Measurements from ENCODE around the gene TUBGCP2.

TUBGCP2 gene

DNA sequence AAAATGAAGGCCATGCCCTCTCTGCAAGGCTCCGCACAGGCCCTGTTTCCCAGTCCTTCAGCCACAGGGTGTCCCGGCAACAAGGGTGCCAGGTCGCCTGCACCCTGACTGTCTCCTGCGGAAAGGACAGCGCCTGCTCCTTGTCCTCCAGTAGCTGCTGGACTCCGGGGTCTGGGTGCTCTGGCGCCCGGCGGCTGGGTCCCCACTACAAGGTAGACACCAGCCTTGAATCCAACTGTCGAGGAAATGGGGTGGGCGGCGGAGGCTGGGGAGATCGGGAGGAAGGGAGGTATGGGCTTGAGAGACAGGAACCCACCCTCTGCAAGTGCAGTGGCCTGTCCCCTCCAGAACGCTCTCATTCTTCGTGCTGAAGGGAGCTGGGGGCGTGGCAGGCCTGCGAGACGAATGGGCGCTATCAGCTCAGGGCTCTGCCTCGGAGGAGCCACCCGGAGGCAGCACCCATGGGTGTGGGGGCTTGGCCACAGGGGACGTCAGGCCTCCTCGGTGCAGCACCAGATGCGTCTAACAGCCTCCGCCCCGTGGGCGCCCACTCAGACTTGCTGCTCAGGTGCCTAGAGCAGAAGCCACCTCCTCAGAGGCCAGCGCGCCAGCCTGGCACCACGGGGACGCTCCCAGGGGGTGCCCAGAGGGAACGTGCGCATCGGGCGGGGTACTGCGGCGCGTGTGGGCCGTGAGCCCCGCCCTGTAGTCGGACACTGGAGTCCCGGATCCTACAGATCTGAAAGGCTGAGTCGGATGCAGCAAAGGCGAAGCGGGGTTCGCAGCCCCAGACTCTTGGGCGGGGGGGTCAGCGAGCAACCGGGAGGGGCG is 47.6 kb downstream of the TUBGCP2 start:
- H3K27ac Mint-ChIP-seq, result peak overlapping the region; percentile 100
- H3K4me1 Mint-ChIP-seq (ENCODE audit: low read depth), result peaks cover 82% of the 10 kb centered on the region
- peaks cover 35% of the 10 kb centered on the region for H3K36me3 Mint-ChIP-seq (ENCODE audit: low read depth)
- H3K4me3 Mint-ChIP-seq, result peak overlapping the region; percentile 76
- no peaks in the 10 kb centered on the region for H3K9me3 Mint-ChIP-seq
- H3K27me3 Mint-ChIP-seq, result no peaks in the 10 kb centered on the region
- intact Hi-C loops (cut with micrococcal nuclease), result no loop called here

- Mint-ChIP-seq H3K4me3 (peak overlapping the region; percentile 57), H3K27me3 (peaks cover 3% of the 10 kb centered on the region), H3K4me1 (ENCODE audit: low read depth) (peaks cover 78% of the 10 kb centered on the region), H3K9me3 (no peaks in the 10 kb centered on the region), H3K36me3 (ENCODE audit: low read depth) (peaks cover 24% of the 10 kb centered on the region), H3K27ac (peak overlapping the region; percentile 100)
- intact Hi-C loops (cut with micrococcal nuclease), result loop anchor here (1.0 to 5.0 kb wide), 3 partner anchors 19 to 247 kb away; partner anchors contain the start of genes TUBGCP2 and ZNF511
Observed at GRCh38 chr10:133259602-133259989, 49.1 kb downstream of the TUBGCP2 start.

GRCh38 chr10:133258818-133259601 is 49.7 kb downstream of the TUBGCP2 start:
- H3K27ac Mint-ChIP-seq, result peak overlapping the region; percentile 100
- H3K9me3 Mint-ChIP-seq, result no peaks in the 10 kb centered on the region
- H3K4me3 Mint-ChIP-seq, result peak overlapping the region; percentile 57
- intact Hi-C loops (cut with micrococcal nuclease), result loop anchor here (1.0 to 5.0 kb wide), 3 partner anchors 20 to 247 kb away; partner anchors contain the start of genes TUBGCP2 and ZNF511
- peaks cover 19% of the 10 kb centered on the region for H3K36me3 Mint-ChIP-seq (ENCODE audit: low read depth)
- peaks cover 3% of the 10 kb centered on the region for H3K27me3 Mint-ChIP-seq
- peaks cover 78% of the 10 kb centered on the region for H3K4me1 Mint-ChIP-seq (ENCODE audit: low read depth)

DNA sequence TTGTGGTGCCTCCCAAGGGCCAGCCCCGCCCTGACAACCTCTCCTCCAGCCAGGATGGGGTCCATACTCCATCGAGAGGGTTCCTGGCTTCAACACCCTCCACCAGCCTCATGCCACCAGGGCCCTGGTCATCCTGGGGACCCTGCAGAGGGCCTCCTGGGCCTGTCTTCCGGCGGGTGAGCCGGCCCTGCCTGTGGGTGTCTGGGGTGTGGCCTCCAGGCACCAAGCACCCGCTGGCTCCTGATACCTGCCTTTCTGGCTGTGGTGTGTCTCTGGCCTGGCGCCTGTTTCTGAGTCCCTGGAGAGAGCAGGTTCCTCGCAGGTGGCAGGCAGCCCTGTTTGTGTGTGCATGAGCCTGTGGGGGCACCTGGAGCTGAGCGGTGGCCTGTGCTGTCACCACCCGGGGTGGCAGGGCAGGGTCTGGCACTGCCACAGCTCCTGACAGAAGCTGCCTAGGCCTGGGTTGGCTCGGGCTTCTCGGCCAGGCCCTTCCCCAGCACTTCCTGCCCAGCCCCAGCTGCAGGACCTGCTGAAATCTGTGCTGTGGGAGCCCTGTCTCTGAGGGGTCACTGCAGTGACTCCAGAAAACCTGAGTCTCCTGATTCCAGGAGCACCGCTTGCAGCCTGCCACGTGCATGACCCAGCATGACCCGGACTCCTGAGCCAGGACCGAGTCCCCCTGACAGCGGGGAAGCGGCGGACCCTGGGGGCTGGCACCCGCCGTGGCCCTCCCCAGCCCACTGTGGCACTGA is 50.4 kb downstream of the TUBGCP2 start:
- H3K27me3 Mint-ChIP-seq, result peaks cover 3% of the 10 kb centered on the region
- H3K36me3 Mint-ChIP-seq (ENCODE audit: low read depth), result peaks cover 11% of the 10 kb centered on the region
- peak overlapping the region; percentile 100 for H3K27ac Mint-ChIP-seq
- H3K4me3 Mint-ChIP-seq, result peak overlapping the region; percentile 69
- intact Hi-C loops (cut with micrococcal nuclease), result loop anchor here (2.0 to 5.0 kb wide), 2 partner anchors 21 to 246 kb away; no protein-coding TSS in a partner anchor
- H3K4me1 Mint-ChIP-seq (ENCODE audit: low read depth), result peaks cover 78% of the 10 kb centered on the region
- H3K9me3 Mint-ChIP-seq, result no peaks in the 10 kb centered on the region

GRCh38 chr10:133257489-133258065 is 51.1 kb downstream of the TUBGCP2 start:
- peaks cover 4% of the 10 kb centered on the region for H3K36me3 Mint-ChIP-seq (ENCODE audit: low read depth)
- H3K27me3 Mint-ChIP-seq, result peaks cover 3% of the 10 kb centered on the region
- peaks cover 75% of the 10 kb centered on the region for H3K4me1 Mint-ChIP-seq (ENCODE audit: low read depth)
- no peaks in the 10 kb centered on the region for H3K9me3 Mint-ChIP-seq
- H3K27ac Mint-ChIP-seq, result peak overlapping the region; percentile 100
- H3K4me3 Mint-ChIP-seq, result peak overlapping the region; percentile 69
- intact Hi-C loops (cut with micrococcal nuclease), result loop anchor here (2.0 to 5.0 kb wide), 3 partner anchors 21 to 245 kb away; partner anchors contain the start of gene VENTX

DNA sequence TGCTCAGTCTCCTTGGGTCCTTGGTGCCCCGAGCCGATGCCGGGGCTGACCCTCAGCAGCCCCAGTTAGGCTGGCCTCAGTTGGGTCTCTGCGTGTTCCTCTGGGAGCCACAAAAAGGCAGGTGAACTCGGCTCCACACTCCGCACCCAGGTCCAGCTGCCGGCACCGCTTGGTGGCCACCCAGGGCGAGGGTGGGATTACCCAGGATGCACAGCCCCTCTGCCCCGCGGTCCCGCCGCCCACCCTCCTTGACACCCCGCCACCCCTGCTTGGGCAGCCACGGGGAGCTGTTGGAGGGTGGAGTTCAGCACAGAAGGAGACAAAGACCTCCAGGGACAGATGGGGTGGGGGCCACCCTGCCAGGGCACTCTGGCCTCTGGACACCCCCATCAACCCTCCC is 53.3 kb downstream of the TUBGCP2 start:
- peaks cover 9% of the 10 kb centered on the region for H3K27me3 Mint-ChIP-seq

DNA sequence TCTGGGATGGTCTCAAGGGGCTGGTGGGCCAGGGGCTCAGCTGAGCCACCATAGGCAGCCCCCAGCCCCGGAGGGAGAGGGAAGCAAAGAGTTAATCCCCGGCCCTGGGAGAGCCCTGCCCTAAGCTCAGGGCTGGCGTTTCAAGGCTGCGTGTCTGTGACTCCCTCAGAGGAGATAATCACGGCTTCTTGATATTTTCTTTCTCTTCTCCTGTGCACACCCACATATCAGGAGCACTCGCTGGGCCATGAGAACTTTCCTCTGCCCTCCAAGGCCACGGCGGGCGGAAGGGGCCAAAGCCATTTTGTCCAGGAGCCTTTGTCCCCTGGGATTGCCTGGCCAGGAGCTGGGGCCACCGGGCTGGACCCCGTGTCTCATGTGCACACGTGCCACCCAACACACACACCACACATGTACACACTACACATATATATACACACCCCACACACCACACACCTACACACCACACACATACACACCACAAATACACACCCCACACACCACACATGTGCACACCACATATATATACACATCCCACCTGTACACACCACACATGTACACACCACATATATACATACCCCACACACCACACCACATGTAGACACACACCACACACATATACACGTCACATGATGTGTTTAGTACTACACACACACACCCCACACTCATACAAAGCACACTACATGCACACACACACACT is 54.1 kb downstream of the TUBGCP2 start:
- Mint-ChIP-seq H3K9me3 (no peaks in the 10 kb centered on the region), H3K4me3 (no peak overlapping the region)
- intact Hi-C loops (cut with micrococcal nuclease), result loop anchor here (5.0 kb wide), 1 partner anchor 242 kb away; no protein-coding TSS in a partner anchor

More for the DNA sequence above, 53.3 kb downstream of the TUBGCP2 start:
- H3K36me3 Mint-ChIP-seq (ENCODE audit: low read depth), result no peaks in the 10 kb centered on the region
- peaks cover 64% of the 10 kb centered on the region for H3K4me1 Mint-ChIP-seq (ENCODE audit: low read depth)
- intact Hi-C loops (cut with micrococcal nuclease), result loop anchor here (5.0 kb wide), 1 partner anchor 243 kb away; no protein-coding TSS in a partner anchor
- H3K27ac Mint-ChIP-seq, result peak overlapping the region; percentile 67
- no peaks in the 10 kb centered on the region for H3K9me3 Mint-ChIP-seq
- no peak overlapping the region for H3K4me3 Mint-ChIP-seq

DNA sequence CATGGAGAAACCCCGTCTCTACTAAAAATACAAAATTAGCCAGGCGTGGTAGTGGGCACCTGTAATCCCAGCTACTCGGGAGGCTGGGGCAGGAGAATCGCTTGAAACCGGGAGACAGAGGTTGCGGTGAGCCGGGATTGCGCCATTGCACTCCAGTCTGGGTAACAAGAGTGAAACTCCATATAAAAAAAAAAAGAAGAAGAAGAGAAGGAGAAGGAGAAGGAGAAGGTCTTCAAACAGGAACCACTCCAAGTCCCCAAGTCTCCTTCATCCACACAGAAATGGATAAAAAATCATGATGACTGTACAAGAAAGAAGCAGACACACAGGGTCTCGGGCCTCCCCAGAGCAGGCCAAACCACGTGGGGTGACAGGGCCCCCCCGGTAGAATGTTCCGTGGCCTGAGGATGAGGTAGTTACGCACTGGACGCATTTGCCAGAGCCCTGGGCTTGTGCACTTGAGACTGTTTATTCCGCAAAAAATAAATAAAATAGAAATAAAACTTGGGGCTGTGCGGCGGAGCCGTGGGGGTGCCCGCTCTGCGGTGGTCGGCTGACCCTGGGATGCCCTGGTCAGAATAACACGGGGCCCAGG is 55.2 kb downstream of the TUBGCP2 start:
- intact Hi-C loops (cut with micrococcal nuclease), result no loop called here
- H3K4me1 Mint-ChIP-seq (ENCODE audit: low read depth), result peaks cover 53% of the 10 kb centered on the region
- no peaks in the 10 kb centered on the region for H3K9me3 Mint-ChIP-seq
- H3K27me3 Mint-ChIP-seq, result peaks cover 16% of the 10 kb centered on the region
- H3K27ac Mint-ChIP-seq, result peak overlapping the region; percentile 67
- H3K36me3 Mint-ChIP-seq (ENCODE audit: low read depth), result no peaks in the 10 kb centered on the region
- H3K4me3 Mint-ChIP-seq, result no peak overlapping the region

More for the DNA sequence above, 54.1 kb downstream of the TUBGCP2 start:
- H3K36me3 Mint-ChIP-seq (ENCODE audit: low read depth), result no peaks in the 10 kb centered on the region
- peak overlapping the region; percentile 67 for H3K27ac Mint-ChIP-seq
- peaks cover 16% of the 10 kb centered on the region for H3K27me3 Mint-ChIP-seq
- H3K4me1 Mint-ChIP-seq (ENCODE audit: low read depth), result peaks cover 62% of the 10 kb centered on the region

DNA sequence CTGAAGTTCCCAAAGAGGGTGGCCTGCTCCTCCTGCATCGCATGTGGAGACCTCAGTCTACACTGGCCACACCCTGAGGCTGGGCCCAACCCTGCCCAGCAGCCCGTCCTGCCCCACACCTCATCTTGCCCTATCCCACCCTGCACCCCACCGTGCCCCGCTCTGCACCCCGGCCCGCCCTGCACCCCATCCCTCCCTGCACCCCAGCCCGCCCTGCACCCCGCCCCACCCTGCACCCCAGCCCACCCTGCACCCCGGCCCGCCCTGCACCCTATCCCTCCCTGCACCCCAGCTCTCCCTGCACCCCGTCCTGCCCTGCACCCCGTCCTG is 56.5 kb downstream of the TUBGCP2 start:
- Mint-ChIP-seq H3K9me3 (no peaks in the 10 kb centered on the region), H3K27me3 (peaks cover 20% of the 10 kb centered on the region), H3K27ac (no peak overlapping the region), H3K4me3 (no peak overlapping the region), H3K4me1 (ENCODE audit: low read depth) (peaks cover 41% of the 10 kb centered on the region), H3K36me3 (ENCODE audit: low read depth) (no peaks in the 10 kb centered on the region)
- intact Hi-C loops (cut with micrococcal nuclease), result no loop called here

- no peaks in the 10 kb centered on the region for H3K36me3 Mint-ChIP-seq (ENCODE audit: low read depth)
- H3K27me3 Mint-ChIP-seq, result peaks cover 24% of the 10 kb centered on the region
- H3K4me3 Mint-ChIP-seq, result no peak overlapping the region
- H3K4me1 Mint-ChIP-seq (ENCODE audit: low read depth), result peaks cover 43% of the 10 kb centered on the region
- intact Hi-C loops (cut with micrococcal nuclease), result no loop called here
- H3K9me3 Mint-ChIP-seq, result no peaks in the 10 kb centered on the region
- H3K27ac Mint-ChIP-seq, result no peak overlapping the region
Observed at GRCh38 chr10:133251388-133252222, 57.1 kb downstream of the TUBGCP2 start.

DNA sequence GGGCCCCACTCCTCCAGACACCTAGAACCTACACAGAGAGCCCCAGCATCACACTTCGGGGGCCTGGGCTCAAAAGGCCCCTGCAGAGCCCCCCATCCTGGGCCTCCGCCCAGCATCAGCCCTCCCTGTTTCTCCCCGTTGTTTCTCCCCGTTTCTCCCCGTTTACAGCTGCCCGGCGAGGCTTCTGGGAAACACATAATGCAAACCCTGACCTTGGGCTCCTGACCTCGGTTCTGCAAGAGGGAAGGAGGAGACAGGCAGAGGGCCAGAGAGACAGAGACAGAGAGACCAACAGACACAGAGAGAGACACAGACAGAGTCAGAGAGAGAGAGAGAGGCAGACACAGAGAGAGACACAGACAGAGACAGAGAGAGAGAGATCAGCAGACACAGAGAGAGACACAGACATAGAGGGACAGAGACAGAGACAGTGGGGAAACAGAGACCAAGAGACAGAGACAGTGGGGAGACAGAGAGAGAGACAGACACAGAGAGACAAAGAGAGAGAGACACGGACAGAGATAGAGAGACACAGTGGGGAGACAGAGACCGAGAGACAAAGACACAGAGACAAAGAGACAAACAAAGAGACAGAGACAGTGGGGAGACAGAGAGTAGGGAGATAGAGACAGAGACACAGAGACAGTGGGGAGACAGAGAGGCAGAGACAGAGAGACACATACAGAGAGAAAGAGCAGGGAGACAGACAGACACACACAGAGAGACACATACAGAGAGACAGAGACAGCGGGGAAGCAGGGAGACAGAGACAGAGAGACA is 58.5 kb downstream of the TUBGCP2 start:
- intact Hi-C loops (cut with micrococcal nuclease), result no loop called here
- Mint-ChIP-seq H3K27ac (peak overlapping the region; percentile 30), H3K36me3 (ENCODE audit: low read depth) (no peaks in the 10 kb centered on the region), H3K9me3 (no peaks in the 10 kb centered on the region), H3K4me1 (ENCODE audit: low read depth) (peaks cover 37% of the 10 kb centered on the region), H3K27me3 (peaks cover 25% of the 10 kb centered on the region), H3K4me3 (no peak overlapping the region)

Measured in dendritic cell treated with granulocyte-macrophage colony-stimulating factor and Interleukin-4, amounts not matched to agents 40 ng/mL and 50 ng/mL, for 4 days (primary cell).